A549 treated with CpdA at 1 μM for 4 hours (cell line): Measurements from ENCODE around the gene JSRP1. TPM values are rescaled to one million over a fixed set of nuclear protein-coding genes. Genes with fewer than 3 reads are reported as not detected.

Experiments used
- total RNA-seq: library from RNA; stranded (reverse); fragments of 200-300 nt; extraction: Qiagen RNA extraction; gene quantifications from 5 replicates; pipeline ENCODE4 v1.2.3, GENCODE V29; 2022; ENCODE audit warnings: low read depth

Gene JSRP1, protein sequence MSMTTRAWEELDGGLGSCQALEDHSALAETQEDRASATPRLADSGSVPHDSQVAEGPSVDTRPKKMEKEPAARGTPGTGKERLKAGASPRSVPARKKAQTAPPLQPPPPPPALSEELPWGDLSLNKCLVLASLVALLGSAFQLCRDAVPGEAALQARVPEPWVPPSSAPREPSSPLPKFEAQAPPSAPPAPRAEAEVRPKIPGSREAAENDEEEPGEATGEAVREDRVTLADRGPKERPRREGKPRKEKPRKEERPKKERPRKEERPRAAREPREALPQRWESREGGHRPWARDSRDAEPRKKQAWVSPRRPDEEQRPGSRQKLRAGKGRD
- 0.79 to 1.2 TPM (median 0.89 TPM) in 5 replicates for total RNA-seq

DNA sequence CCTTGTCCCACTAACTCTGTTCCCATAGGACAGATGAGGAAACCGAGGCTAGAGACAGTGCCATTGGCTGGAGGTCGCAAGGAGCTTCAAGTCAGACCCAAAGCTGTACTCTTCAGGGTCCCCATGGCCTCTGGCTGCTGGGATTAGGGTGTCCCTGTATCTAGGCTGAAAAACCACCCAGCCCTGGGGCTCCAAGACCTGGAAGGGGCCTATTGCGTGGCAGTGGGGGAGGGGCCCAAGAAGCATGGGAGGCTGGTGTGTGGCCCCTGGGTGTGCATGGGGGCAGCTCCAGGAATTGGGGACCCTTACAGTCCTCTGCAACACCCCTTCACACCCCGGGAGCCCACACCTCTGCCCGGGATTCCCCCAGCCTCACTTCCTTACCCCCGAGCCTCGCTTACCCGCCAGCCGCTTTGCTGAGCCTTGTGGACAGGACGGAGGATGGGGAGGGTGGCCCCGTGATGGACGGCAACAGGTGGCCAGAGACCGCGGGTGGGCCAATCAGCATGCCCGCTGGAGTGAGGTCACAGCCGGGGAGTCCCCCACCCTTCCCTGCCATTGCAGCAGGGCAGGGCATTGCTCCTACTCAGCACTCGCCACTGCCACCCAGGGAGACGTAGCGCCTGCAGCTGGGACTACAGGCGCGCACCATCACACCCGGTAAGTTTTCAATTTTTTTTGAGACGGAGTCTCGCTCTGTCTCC, at the start of gene JSRP1:
TSS of gene JSRP1 (minus strand) at position 436 of the 704 bp plus-strand sequence. CDS start 1,103 bp downstream, outside the sequence.

DNA sequence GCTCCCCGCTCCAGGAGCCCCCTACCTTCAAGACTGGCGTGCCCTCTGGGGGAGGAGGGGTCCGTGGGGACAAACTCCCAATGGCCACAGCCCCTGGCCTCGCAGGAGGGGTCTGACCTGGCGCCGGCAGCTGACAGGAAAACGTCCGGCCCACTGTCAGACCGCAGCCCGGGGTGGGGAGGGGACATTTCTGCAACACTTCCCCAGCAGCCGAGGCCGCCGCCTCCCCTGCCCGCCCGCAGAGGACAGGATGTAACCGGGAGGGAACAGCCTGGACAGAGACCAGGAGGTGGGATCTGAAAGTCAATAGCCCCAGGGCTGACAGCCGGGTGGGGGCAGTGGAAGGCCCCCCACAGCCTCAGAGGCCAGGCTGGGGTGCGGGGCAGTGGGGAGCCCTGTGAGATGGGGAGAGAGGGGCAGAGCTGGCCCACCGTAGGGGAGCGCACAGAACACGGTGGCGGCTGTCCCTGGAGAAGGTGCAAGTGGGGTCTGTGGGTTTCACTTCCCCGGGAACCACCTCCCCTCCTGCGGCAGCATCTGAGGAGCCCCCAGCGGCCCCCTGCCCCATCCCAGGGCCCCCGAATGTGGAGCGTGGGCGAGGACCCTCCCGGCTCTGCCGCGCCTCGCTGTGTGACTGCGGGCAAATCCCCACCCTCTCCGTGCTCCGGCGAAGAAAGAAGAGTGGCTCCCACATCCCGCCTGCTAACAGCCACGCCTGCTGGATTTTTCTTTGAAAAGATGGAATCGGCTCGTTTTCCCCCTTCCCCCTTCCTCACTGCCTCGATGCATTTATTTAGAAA, 26.0 kb upstream of the JSRP1 start, which contains the start of gene PEAK3:
TSS of gene PEAK3 (minus strand) at position 114 of the 800 bp plus-strand sequence. CDS start 1,244 bp downstream, outside the sequence.

DNA sequence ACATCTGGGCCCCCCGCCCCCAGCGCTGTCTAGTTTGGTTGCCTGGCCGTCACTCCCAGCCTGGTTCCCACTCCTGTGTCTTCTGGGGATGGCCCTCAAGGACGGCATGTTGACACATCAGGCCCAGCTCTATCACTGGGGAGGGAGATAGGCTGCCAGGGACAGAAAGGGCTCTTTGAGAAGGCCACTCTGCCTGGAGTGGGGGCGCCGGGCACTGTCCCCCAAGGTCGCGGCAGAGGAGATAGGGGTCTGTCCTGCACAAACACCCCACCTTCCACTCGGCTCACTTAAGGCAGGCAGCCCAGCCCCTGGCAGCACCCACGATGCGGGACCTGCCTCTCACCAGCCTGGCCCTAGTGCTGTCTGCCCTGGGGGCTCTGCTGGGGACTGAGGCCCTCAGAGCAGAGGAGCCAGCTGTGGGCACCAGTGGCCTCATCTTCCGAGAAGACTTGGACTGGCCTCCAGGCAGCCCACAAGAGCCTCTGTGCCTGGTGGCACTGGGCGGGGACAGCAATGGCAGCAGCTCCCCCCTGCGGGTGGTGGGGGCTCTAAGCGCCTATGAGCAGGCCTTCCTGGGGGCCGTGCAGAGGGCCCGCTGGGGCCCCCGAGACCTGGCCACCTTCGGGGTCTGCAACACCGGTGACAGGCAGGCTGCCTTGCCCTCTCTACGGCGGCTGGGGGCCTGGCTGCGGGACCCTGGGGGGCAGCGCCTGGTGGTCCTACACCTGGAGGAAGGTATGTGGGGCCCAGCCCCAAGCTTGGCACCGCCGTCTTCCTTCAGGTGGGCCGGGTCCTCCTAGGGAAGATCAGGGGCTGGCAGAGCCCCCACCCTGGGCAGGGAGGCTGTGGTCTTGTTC, 7.0 kb downstream of the JSRP1 start, which contains the start of gene AMH:
TSS of gene AMH (plus strand) at position 314 of the 857 bp plus-strand sequence. CDS start at position 324, 10 bp downstream.

DNA sequence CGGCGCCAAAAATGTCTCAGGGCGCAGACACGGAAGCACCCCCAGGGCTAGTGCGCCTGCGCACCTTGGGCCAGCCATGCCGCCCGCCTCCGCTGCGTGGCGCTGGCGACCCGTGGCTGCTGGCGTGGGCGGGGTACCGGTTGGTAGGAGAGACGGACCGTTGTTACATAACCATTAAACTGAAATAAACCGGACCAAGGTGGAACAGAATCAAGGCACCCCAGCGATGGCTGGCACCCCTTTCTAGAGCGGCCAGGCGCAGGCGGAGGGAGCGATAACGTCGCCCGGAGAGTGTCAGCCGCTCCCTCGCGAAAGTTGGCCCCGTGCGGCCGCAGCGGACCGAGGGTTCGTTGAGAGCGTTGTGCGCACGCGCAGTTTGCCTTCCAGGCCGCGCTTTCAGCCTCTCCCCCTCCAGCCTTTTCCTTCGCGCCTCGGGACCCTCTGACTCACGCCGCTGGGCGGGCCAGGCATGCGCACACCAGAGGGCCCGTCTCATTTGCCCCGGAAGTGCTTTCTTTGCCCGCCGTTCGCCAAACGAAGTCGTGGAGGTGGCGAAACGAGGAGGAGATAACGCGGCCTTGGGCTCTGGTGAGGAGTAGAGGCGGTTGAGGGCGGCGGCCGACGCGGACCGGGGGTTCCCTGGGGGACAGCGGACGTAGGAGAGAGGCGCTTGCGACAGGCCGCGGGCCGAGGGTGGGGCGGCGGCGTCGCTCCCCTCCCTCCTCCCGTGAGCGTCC, 19.7 kb downstream of the JSRP1 start, which contains the start of the genes PLEKHJ1 and SF3A2:
TSS of gene PLEKHJ1 (minus strand) at position 16 of the 737 bp plus-strand sequence. CDS start 81 bp downstream, outside the sequence.
TSS of gene SF3A2 (plus strand) at position 511 of the 737 bp plus-strand sequence. CDS start 6,595 bp downstream, outside the sequence.

Other genes starting within 250 kb of the JSRP1 start
- gene BTBD2, start 240.7 kb downstream of the JSRP1 start, total RNA-seq = 28.5 to 46.5 TPM (median 39.4 TPM) in 5 replicates
- 27.2 to 56.0 TPM (median 48.2 TPM) in 5 replicates for gene MKNK2, start 205.2 kb downstream of the JSRP1 start, total RNA-seq
- 10.5 to 11.7 TPM (median 10.7 TPM) in 5 replicates for gene MOB3A, start 160.1 kb downstream of the JSRP1 start, total RNA-seq
- 0.46 to 0.97 TPM (median 0.55 TPM) in 5 replicates for gene IZUMO4, start 159.5 kb downstream of the JSRP1 start, total RNA-seq
- gene AP3D1, start 104.9 kb downstream of the JSRP1 start, total RNA-seq = 65.1 to 87.0 TPM (median 85.0 TPM) in 5 replicates
- 11.9 to 18.4 TPM (median 16.2 TPM) in 5 replicates for gene DOT1L, start 92.5 kb downstream of the JSRP1 start, total RNA-seq
- 36.6 to 53.7 TPM (median 50.9 TPM) in 5 replicates for gene PLEKHJ1, start 20.1 kb downstream of the JSRP1 start, total RNA-seq
- 64.6 to 77.1 TPM (median 71.0 TPM) in 5 replicates for gene SF3A2, start 19.6 kb downstream of the JSRP1 start, total RNA-seq
- 10.6 to 22.6 TPM (median 18.9 TPM) in 5 replicates for gene AMH, start 7.1 kb downstream of the JSRP1 start, total RNA-seq
- not detected in 5 replicates for gene PEAK3, start 25.8 kb upstream of the JSRP1 start, total RNA-seq
- gene LINGO3, start 51.7 kb upstream of the JSRP1 start, total RNA-seq = 0.03 TPM in 1 of 5 replicates, not detected in the others
- gene LSM7, start 72.2 kb upstream of the JSRP1 start, total RNA-seq = 138 to 162 TPM (median 144 TPM) in 5 replicates
- gene SPPL2B, start 72.3 kb upstream of the JSRP1 start, total RNA-seq = 16.3 to 26.0 TPM (median 17.3 TPM) in 5 replicates
- gene TMPRSS9, start 103.8 kb upstream of the JSRP1 start, total RNA-seq = 0.03 TPM in 1 of 5 replicates, not detected in the others
- gene TIMM13, start 171.2 kb upstream of the JSRP1 start, total RNA-seq = 57.0 to 133 TPM (median 115 TPM) in 5 replicates
- 62.1 to 87.2 TPM (median 79.9 TPM) in 5 replicates for gene LMNB2, start 200.5 kb upstream of the JSRP1 start, total RNA-seq
- 31.1 to 38.6 TPM (median 37.1 TPM) in 5 replicates for gene GADD45B, start 219.7 kb upstream of the JSRP1 start, total RNA-seq